BJ (cell line): ENCODE measurements around the gene TKTL1. TPM values are rescaled to one million over a fixed set of nuclear protein-coding genes. Genes with fewer than 3 reads are reported as not detected.

Experiments
- CTCF ChIA-PET: fragments of 350-600 bp; formaldehyde crosslinking; extraction: SDS; loops from one replicate; lab custom pipeline; 2021; ENCODE audit warnings: antibody characterized with exemption, inconsistent platforms; lab: Yijun Ruan, JAX
- POLR2A ChIA-PET: fragments of 300-600 bp; sonication (Branson Sonifier 250); formaldehyde crosslinking; extraction: SDS; loops from one replicate; lab custom pipeline; 2021; ENCODE audit warnings: antibody characterized with exemption; lab: Charles Lee
- DNase-seq: peaks from one replicate; pipeline ENCODE4 v3.0.0-alpha.2; 2011; ENCODE audit warnings: low read depth
- H3K27me3 ChIP-seq: 2 replicates; pipeline ENCODE4 v1.6.0; 2011; ENCODE audit warnings: low read length; ENCODE audit not compliant: control insufficient read depth, insufficient read depth
- H3K36me3 ChIP-seq: 2 replicates; pipeline ENCODE4 v1.5.1; 2011; ENCODE audit warnings: low read length; ENCODE audit not compliant: control insufficient read depth, insufficient read depth
- H3K4me3 ChIP-seq: 2 replicates; pipeline ENCODE4 v1.5.1; 2011; ENCODE audit warnings: low read depth, mild to moderate bottlenecking, control low read depth, low read length
- polyA plus RNA-seq: library from polyadenylated mRNA; depleted of rRNA; stranded (reverse); fragments of >200 nt; gene quantifications from 2 replicates; pipeline ENCODE4 v1.2.3, GENCODE V29; 2011
- TF ChIP-seq, protein P1 (sequence below): IDR thresholded peaks from 2 replicates; pipeline ENCODE4 v1.5.1; 2011; ENCODE audit warnings: low read depth, mild to moderate bottlenecking, control low read depth, inconsistent platforms, low read length, moderate library complexity; ENCODE audit not compliant: insufficient read depth

TKTL1 gene
- polyA plus RNA-seq, 1 experiment: not detected

DNA sequence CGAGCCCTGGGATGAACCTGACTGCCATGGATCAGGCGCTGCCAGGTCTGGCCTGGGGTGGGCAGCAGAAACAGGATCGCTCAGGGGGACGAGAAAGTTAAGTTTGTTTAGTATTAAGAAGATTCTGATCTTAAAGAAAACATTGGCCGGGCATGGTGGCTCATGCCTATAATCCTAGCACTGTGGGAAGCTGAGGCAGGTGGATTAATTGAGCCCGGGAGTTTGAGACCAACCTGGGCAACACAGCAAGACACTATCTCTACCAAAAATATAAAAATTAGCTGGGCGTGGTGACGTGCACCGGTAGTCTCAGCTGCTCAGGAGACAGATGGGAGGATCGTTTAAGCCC lies 79.5 kb downstream of the TKTL1 start:
- CTCF ChIA-PET: no interaction called here

GRCh38 chrX:154376774-154377173 lies 81.2 kb downstream of the TKTL1 start:
- TF ChIP-seq, protein P1, sequence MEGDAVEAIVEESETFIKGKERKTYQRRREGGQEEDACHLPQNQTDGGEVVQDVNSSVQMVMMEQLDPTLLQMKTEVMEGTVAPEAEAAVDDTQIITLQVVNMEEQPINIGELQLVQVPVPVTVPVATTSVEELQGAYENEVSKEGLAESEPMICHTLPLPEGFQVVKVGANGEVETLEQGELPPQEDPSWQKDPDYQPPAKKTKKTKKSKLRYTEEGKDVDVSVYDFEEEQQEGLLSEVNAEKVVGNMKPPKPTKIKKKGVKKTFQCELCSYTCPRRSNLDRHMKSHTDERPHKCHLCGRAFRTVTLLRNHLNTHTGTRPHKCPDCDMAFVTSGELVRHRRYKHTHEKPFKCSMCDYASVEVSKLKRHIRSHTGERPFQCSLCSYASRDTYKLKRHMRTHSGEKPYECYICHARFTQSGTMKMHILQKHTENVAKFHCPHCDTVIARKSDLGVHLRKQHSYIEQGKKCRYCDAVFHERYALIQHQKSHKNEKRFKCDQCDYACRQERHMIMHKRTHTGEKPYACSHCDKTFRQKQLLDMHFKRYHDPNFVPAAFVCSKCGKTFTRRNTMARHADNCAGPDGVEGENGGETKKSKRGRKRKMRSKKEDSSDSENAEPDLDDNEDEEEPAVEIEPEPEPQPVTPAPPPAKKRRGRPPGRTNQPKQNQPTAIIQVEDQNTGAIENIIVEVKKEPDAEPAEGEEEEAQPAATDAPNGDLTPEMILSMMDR: no peak
- H3K27me3 ChIP-seq: no peaks in the 10 kb centered on the region
- H3K36me3 ChIP-seq: peaks cover 6% of the 10 kb centered on the region; the same call in 1 of the 2 replicates
- CTCF ChIA-PET: no interaction called here
- POLR2A ChIA-PET: no interaction called here
- no peak overlapping the region for H3K4me3 ChIP-seq
- no peak for DNase-seq

More for the DNA sequence above, 79.5 kb downstream of the TKTL1 start:
- Histone ChIP-seq H3K4me3 (peak overlapping the region; percentile 39), H3K36me3 (peaks cover 2% of the 10 kb centered on the region; the same call in 1 of the 2 replicates), H3K27me3 (no peaks in the 10 kb centered on the region)
- TF ChIP-seq, protein P1: no peak
- POLR2A ChIA-PET: no interaction called here
- DNase-seq: no peak

- H3K27me3 ChIP-seq: no peaks in the 10 kb centered on the region
- H3K4me3 ChIP-seq: peak overlapping the region; percentile 42
- TF ChIP-seq, protein P1: 0 out of 2 replicates have a peak, but pooled peaks have one; percentile 7
- ChIA-PET CTCF (no interaction called here), POLR2A (no interaction called here)
- DNase-seq: no peak
- peaks cover 6% of the 10 kb centered on the region; the same call in 1 of the 2 replicates for H3K36me3 ChIP-seq
Measured at GRCh38 chrX:154378059-154378798, 82.6 kb downstream of the TKTL1 start.

DNA sequence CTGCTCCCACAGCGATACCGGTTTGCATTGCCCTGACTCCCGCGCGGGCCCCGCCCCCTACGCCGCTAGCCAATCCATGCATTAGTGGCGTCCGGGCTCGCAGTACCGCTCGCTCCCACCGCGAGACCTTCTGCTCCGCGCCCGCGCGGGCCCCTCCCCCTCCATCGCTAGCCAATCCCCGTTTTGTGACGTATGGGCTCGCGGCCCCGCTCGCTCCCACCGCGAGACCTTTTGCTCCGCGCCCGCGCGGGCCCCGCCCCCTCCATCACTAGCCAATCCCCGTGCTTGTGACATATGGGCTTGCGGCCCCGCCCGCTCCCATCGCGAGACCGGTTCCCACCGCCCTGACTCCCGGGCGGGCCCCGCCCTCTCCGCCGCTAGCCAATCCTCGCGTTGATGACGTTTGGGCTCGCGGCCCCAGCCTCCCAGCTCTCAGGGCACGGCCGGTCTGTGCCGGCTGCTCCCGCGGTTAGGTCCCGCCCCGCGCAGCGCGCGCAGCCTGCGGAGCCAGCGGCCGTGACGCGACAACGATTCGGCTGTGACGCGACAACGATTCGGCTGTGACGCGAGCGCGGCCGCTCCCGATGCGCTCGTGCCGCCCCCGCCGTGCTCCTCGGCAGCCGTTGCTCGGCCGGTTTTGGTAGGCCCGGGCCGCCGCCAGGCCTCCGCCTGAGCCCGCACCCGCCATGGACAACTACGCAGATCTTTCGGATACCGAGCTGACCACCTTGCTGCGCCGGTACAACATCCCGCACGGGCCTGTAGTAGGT lies 83.4 kb downstream of the TKTL1 start, which contains the start of gene EMD:
EMD (plus strand) TSS at position 497 of the 770 bp plus-strand sequence; CDS start at position 687, 190 bp downstream.
- CTCF ChIA-PET: interaction anchor here (1.0 kb wide), 1 partner anchor 19 kb away, joined by 3 read pairs; the partner anchor contains the start of gene RPL10

More for the DNA sequence above, 83.4 kb downstream of the TKTL1 start, which contains the start of gene EMD:
- POLR2A ChIA-PET: no interaction called here
- TF ChIP-seq, protein P1: no peak
- Histone ChIP-seq H3K36me3 (peaks cover 6% of the 10 kb centered on the region; the same call in 1 of the 2 replicates), H3K27me3 (no peaks in the 10 kb centered on the region), H3K4me3 (peak within 1 kb of the TSS; percentile 69)
- DNase-seq: peak; percentile 89
